WERI-Rb-1 (cell line): ENCODE results near the gene STARD3.

Experiments used
- DNase-seq: peaks from one replicate; pipeline ENCODE4 v3.0.0-alpha.2; 2020
- H3K27ac ChIP-seq: fragments of 250-450 bp; sonication (Bioruptor Pico); 2 replicates; pipeline ENCODE4 v1.5.1; 2020; ENCODE audit warnings: mild to moderate bottlenecking, moderate library complexity
- H3K27me3 ChIP-seq: fragments of 250-450 bp; sonication (Bioruptor Pico); 2 replicates; pipeline ENCODE4 v1.5.1; 2021; ENCODE audit warnings: mild to moderate bottlenecking, low read depth, moderate library complexity; ENCODE audit not compliant: insufficient read depth, severe bottlenecking
- H3K36me3 ChIP-seq: fragments of 250-450 bp; sonication (Bioruptor Pico); 2 replicates; pipeline ENCODE4 v1.5.1; 2020; ENCODE audit warnings: mild to moderate bottlenecking, moderate library complexity
- H3K4me3 ChIP-seq: 2 replicates; pipeline ENCODE4 v1.5.1; 2011; ENCODE audit warnings: low read depth, mild to moderate bottlenecking, control low read depth, low read length
- H3K9me3 ChIP-seq: fragments of 250-450 bp; sonication (Bioruptor Pico); 2 replicates; pipeline ENCODE4 v1.5.1; 2021; ENCODE audit warnings: mild to moderate bottlenecking, moderate library complexity; ENCODE audit not compliant: severe bottlenecking
- TF ChIP-seq, protein P1 (sequence below): IDR thresholded peaks from 2 replicates; pipeline ENCODE4 v1.5.1; 2011; ENCODE audit warnings: low read depth, mild to moderate bottlenecking, control low read depth, inconsistent platforms, low read length

STARD3 gene

DNA sequence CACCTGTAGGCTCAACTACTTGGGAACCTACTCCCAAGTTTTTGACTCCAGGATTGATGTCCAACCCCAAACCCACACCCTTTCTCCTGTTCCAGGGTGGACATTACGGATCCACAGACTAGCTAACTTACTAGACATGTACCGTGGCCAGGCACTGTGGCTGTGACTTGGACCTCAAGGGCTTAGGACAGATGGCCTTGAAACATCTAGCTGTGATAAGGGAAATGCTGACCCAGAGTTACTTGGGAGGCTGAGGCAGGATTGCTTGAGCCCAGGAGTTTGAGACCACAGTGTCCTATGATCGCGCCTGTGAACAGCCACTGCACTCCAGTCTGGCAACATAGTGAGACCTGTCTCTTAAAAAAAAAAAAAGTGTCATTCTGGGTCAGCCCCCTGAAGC is 4.2 kb downstream of the STARD3 start:
- peaks cover 27% of the 10 kb centered on the region for H3K36me3 ChIP-seq
- no peak for DNase-seq
- H3K9me3 ChIP-seq: no peaks in the 10 kb centered on the region
- no peak overlapping the region for H3K4me3 ChIP-seq
- TF ChIP-seq, protein P1, sequence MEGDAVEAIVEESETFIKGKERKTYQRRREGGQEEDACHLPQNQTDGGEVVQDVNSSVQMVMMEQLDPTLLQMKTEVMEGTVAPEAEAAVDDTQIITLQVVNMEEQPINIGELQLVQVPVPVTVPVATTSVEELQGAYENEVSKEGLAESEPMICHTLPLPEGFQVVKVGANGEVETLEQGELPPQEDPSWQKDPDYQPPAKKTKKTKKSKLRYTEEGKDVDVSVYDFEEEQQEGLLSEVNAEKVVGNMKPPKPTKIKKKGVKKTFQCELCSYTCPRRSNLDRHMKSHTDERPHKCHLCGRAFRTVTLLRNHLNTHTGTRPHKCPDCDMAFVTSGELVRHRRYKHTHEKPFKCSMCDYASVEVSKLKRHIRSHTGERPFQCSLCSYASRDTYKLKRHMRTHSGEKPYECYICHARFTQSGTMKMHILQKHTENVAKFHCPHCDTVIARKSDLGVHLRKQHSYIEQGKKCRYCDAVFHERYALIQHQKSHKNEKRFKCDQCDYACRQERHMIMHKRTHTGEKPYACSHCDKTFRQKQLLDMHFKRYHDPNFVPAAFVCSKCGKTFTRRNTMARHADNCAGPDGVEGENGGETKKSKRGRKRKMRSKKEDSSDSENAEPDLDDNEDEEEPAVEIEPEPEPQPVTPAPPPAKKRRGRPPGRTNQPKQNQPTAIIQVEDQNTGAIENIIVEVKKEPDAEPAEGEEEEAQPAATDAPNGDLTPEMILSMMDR: no peak
- no peak overlapping the region for H3K27ac ChIP-seq
- no peaks in the 10 kb centered on the region for H3K27me3 ChIP-seq

GRCh38 chr17:39641883-39642282 is 4.9 kb downstream of the STARD3 start:
- TF ChIP-seq, protein P1: no peak
- Histone ChIP-seq H3K9me3 (no peaks in the 10 kb centered on the region), H3K27me3 (no peaks in the 10 kb centered on the region), H3K27ac (no peak overlapping the region), H3K4me3 (no peak overlapping the region), H3K36me3 (peaks cover 27% of the 10 kb centered on the region)
- no peak for DNase-seq

DNA sequence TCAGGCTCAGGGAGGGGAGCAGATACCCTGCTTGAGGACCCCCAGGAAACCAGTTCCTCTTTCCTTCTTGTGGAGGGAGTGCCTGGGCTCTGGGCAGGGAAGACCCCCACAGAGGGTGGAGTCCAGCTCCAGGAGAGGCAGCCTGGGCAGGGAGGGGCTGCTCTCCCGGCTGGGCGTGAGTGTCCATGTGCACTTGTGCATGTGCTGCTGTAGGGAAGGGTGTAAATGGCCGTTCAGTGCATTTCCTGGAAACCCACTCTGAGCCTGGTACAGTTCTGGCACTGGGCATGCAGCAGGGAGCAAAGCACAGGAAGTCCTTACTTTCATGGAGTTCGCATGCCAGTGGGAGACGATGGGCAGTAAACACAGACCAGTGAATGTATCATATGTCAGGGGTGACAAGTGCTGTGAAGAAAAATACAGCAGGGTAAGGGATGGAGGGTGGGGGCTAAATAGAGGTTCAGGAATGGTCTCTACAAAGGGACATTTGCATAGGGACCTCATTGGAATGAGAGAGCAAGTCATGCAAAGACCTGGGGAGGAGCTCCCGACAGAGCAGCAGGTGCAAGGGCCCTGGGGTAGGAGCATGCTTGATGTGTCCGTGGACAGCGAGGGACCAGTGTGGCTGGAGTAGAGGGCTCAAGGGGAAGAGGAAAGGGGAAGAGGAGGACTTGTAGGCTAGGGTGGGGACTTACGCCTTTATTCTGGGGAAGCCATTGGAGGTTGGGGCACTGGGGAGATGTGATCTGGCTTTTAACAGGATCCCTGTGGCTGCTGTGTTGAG is 5.5 kb downstream of the STARD3 start:
- DNase-seq: no peak
- H3K27me3 ChIP-seq: no peaks in the 10 kb centered on the region
- H3K9me3 ChIP-seq: no peaks in the 10 kb centered on the region
- H3K4me3 ChIP-seq: no peak overlapping the region
- H3K27ac ChIP-seq: no peak overlapping the region
- H3K36me3 ChIP-seq: peaks cover 26% of the 10 kb centered on the region
- TF ChIP-seq, protein P1: no peak

- Histone ChIP-seq H3K9me3 (no peaks in the 10 kb centered on the region), H3K27ac (no peak overlapping the region), H3K27me3 (no peaks in the 10 kb centered on the region), H3K36me3 (peaks cover 25% of the 10 kb centered on the region), H3K4me3 (no peak overlapping the region)
- TF ChIP-seq, protein P1: no peak
- DNase-seq: no peak
These were observed 6.3 kb downstream of the STARD3 start for GRCh38 chr17:39643271-39643670.

DNA sequence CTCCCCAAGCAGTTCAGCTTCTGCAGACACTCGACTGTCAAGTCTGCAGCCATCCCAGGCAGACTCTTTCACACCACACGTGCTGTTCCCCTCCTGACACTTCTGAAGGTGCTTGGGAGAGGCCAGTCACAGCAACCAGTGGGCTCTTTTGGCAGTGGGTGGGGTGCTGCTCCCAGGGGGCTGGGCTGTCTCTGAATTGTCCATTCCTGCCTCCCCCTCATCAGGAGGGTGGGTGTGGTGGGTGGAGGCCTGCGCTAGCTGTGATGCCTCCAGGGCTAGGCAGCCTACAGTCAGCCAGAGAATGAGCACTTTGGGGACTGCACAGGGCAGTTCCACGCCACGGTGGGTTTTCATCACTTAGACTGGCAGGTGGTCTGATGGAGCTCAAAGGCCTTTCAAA is 10.3 kb downstream of the STARD3 start:
- Histone ChIP-seq H3K27ac (no peak overlapping the region), H3K9me3 (no peaks in the 10 kb centered on the region), H3K36me3 (peaks cover 9% of the 10 kb centered on the region), H3K27me3 (no peaks in the 10 kb centered on the region), H3K4me3 (no peak overlapping the region)
- TF ChIP-seq, protein P1: no peak
- no peak for DNase-seq
